NT2/D1 (cell line): ENCODE data around the gene NAALADL2.

Experiments
- SUZ12 ChIP-seq: IDR thresholded peaks from 2 replicates; pipeline ENCODE4 v1.6.1; 2011; ENCODE audit not compliant: insufficient read length, insufficient read depth; ENCODE audit errors: extremely low read depth
- YY1 ChIP-seq: IDR thresholded peaks from 2 replicates; pipeline ENCODE4 v1.6.1; 2011; ENCODE audit not compliant: insufficient read length, insufficient read depth
- ZNF274 ChIP-seq: IDR thresholded peaks from 2 replicates; pipeline ENCODE4 v1.6.1; 2011; ENCODE audit warnings: mild to moderate bottlenecking, low read depth, low read length

DNA sequence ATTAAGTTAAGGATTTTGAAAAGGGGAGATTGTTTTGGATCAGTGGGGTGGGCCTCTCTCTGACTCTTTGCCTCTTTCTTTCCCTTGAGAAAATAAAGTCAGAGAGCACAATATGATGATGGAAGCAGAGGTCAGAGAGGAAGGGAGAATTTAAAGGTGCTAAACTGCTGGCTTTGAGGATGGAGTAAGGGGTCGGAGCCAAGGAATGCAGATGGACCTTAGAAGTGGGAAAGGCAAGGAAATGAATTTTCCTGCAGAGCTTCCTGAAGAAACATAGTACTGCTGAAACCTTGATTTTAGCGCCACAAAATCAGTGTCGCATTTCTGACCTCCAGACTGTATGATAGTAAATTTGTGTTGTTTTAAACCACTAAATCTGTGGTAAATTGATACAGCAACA is 317.4 kb downstream of the NAALADL2 start:
- TF ChIP-seq YY1 (no peak), SUZ12 (no peak), ZNF274 (no peak)
